DOHH2 (cell line): Measurements from ENCODE around the gene TUBB4A.

ENCODE experiments used
- H3F3A ChIP-seq: fragments of 200-600 bp; sonication (generic), shearing (Covaris generic); 2 replicates; pipeline ENCODE4 v1.6.0; 2016; ENCODE audit warnings: antibody characterized with exemption, mild to moderate bottlenecking; ENCODE audit not compliant: control insufficient read depth, insufficient read depth
- H3K27ac ChIP-seq: fragments of 200-600 bp; sonication (generic); 2 replicates; pipeline ENCODE4 v1.5.1; 2014; ENCODE audit warnings: low read depth, mild to moderate bottlenecking, low read length, moderate library complexity
- H3K27me3 ChIP-seq: fragments of 200-600 bp; sonication (generic); 2 replicates; pipeline ENCODE4 v1.6.1; 2014; ENCODE audit warnings: mild to moderate bottlenecking, low read length, mixed read lengths; ENCODE audit not compliant: control insufficient read depth
- H3K36me3 ChIP-seq: fragments of 200-600 bp; sonication (generic); 2 replicates; pipeline ENCODE4 v1.6.1; 2014; ENCODE audit warnings: mild to moderate bottlenecking, low read length, moderate library complexity, mixed read lengths; ENCODE audit not compliant: control insufficient read depth
- H3K4me1 ChIP-seq: fragments of 200-600 bp; sonication (generic); 2 replicates; pipeline ENCODE4 v1.6.1; 2014; ENCODE audit warnings: mild to moderate bottlenecking, low read length, mixed read lengths; ENCODE audit not compliant: control insufficient read depth
- H3K4me2 ChIP-seq: fragments of 200-600 bp; sonication (generic); 2 replicates; pipeline ENCODE4 v1.6.0; 2014; ENCODE audit warnings: mild to moderate bottlenecking, low read length, moderate library complexity
- H3K4me3 ChIP-seq: fragments of 200-600 bp; sonication (generic); 2 replicates; pipeline ENCODE4 v1.5.1; 2014; ENCODE audit warnings: mild to moderate bottlenecking, low read length, mixed read lengths
- H3K79me2 ChIP-seq: fragments of 200-600 bp; sonication (generic); 2 replicates; pipeline ENCODE4 v1.6.1; 2014; ENCODE audit warnings: mild to moderate bottlenecking, low read length, mixed read lengths; ENCODE audit not compliant: control insufficient read depth
- H3K9me2 ChIP-seq: fragments of 200-600 bp; sonication (generic); replicated peaks from 2 replicates; pipeline ENCODE4 v1.6.1; 2014; ENCODE audit warnings: mild to moderate bottlenecking, low read length, mixed read lengths; ENCODE audit not compliant: control insufficient read depth
- H3K9me3 ChIP-seq: fragments of 200-600 bp; sonication (generic); 2 replicates; pipeline ENCODE4 v1.6.1; 2014; ENCODE audit warnings: antibody characterized with exemption, low read length, mixed read lengths; ENCODE audit not compliant: control insufficient read depth, insufficient read depth
- H4K20me1 ChIP-seq: fragments of 200-600 bp; sonication (generic); 2 replicates; pipeline ENCODE4 v1.6.0; 2014; ENCODE audit warnings: low read depth, mild to moderate bottlenecking, antibody characterized with exemption, low read length, moderate library complexity; ENCODE audit not compliant: control insufficient read depth, insufficient read depth
- CTCF ChIP-seq: fragments of 200-600 bp; sonication (generic); IDR thresholded peaks from one replicate; pipeline ENCODE4 v1.5.1; 2014; ENCODE audit warnings: antibody characterized with exemption, mild to moderate bottlenecking, low read depth, low read length; ENCODE audit not compliant: poor library complexity, severe bottlenecking
- EZH2phosphoT487 ChIP-seq: fragments of 200-600 bp; sonication (generic); IDR thresholded peaks from 2 replicates; pipeline ENCODE4 v1.6.1; 2017; ENCODE audit warnings: borderline replicate concordance, mild to moderate bottlenecking, antibody characterized with exemption, low read length, moderate library complexity, mixed read lengths

Gene TUBB4A

GRCh38 chr19:6495947-6496346 is 6.2 kb downstream of the TUBB4A start:
- TF ChIP-seq EZH2phosphoT487 (no peak), CTCF (no peak)
- Histone ChIP-seq H3K4me3 (no peak overlapping the region), H3K27ac (no peak overlapping the region), H3K79me2 (no peaks in the 10 kb centered on the region), H3K4me2 (no peak overlapping the region), H3K27me3 (peaks cover 15% of the 10 kb centered on the region), H3K36me3 (no peaks in the 10 kb centered on the region), H3F3A (no peaks in the 10 kb centered on the region), H4K20me1 (no peaks in the 10 kb centered on the region), H3K9me2 (no peaks in the 10 kb centered on the region), H3K9me3 (no peaks in the 10 kb centered on the region), H3K4me1 (no peaks in the 10 kb centered on the region)

GRCh38 chr19:6494438-6495036 is 7.6 kb downstream of the TUBB4A start:
- no peak overlapping the region for H3K4me2 ChIP-seq
- no peak overlapping the region for H3K4me3 ChIP-seq
- no peaks in the 10 kb centered on the region for H3K36me3 ChIP-seq
- H3K9me3 ChIP-seq = no peaks in the 10 kb centered on the region
- no peaks in the 10 kb centered on the region for H3K79me2 ChIP-seq
- H3K9me2 ChIP-seq = no peaks in the 10 kb centered on the region
- TF ChIP-seq EZH2phosphoT487 (no peak), CTCF (no peak)
- no peaks in the 10 kb centered on the region for H3F3A ChIP-seq
- no peaks in the 10 kb centered on the region for H4K20me1 ChIP-seq
- H3K4me1 ChIP-seq = peaks cover 8% of the 10 kb centered on the region
- no peak overlapping the region for H3K27ac ChIP-seq
- H3K27me3 ChIP-seq = 0 out of 2 replicates have a peak, but pooled peaks cover 4% of the 10 kb centered on the region

- TF ChIP-seq CTCF (no peak), EZH2phosphoT487 (no peak)
- no peaks in the 10 kb centered on the region for H4K20me1 ChIP-seq
- H3K9me3 ChIP-seq = no peaks in the 10 kb centered on the region
- H3K79me2 ChIP-seq = no peaks in the 10 kb centered on the region
- no peak overlapping the region for H3K27ac ChIP-seq
- H3K36me3 ChIP-seq = no peaks in the 10 kb centered on the region
- peaks cover 14% of the 10 kb centered on the region for H3K4me1 ChIP-seq
- H3K4me3 ChIP-seq = no peak overlapping the region
- H3F3A ChIP-seq = no peaks in the 10 kb centered on the region
- no peak overlapping the region for H3K4me2 ChIP-seq
- H3K27me3 ChIP-seq = no peaks in the 10 kb centered on the region
- no peaks in the 10 kb centered on the region for H3K9me2 ChIP-seq
These were observed 10.1 kb downstream of the TUBB4A start for GRCh38 chr19:6491802-6492592.
